ENCODE results near the gene RDH13.

Gene RDH13, protein sequence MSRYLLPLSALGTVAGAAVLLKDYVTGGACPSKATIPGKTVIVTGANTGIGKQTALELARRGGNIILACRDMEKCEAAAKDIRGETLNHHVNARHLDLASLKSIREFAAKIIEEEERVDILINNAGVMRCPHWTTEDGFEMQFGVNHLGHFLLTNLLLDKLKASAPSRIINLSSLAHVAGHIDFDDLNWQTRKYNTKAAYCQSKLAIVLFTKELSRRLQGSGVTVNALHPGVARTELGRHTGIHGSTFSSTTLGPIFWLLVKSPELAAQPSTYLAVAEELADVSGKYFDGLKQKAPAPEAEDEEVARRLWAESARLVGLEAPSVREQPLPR

DNA sequence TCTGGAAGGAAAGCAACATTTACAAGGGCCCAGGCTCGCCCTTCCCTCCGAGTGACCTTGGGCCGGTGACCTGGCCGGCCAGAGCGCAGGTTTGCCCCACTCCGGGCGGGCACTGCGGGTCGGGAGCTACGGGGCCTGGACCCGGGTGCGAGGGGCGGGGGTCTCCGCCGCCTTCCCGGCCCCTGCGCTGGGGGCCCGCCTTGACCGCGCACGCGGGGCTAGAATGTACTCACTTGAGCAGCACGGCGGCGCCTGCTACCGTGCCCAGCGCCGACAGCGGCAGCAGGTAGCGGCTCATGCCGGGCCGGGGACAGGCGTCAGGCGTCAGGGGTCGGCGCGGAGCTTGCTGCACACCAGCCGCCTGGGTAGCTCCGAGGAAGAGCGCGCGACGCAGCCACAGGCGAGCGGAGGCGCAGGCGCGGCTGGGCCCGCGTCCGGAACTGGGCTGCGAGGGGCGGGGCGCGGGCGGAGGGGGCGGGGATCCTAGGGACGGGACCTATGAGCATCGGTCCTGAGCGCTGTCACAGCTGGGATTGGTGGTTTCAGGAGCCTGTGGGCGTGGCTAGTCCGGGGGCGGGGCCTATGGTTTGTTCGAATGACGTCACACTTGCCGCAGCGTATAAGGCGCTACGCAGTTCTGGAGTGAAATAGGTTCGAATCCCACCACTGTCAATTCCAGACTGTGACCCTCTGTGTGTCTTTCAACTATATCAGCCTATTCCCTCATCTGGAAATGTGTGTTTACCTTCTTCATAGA lies at the start of gene RDH13:
RDH13 (minus strand) TSS at position 414 of the 757 bp plus-strand sequence; CDS start at position 298, 116 bp downstream.
- TF ChIP-seq GATA2 (IDR thresholded peaks at IDR 0.05; ENCODE audit: low read depth, low read length) (no peak), GATA3 (IDR thresholded peaks at IDR 0.05; ENCODE audit: low read depth, low read length) (no peak)

DNA sequence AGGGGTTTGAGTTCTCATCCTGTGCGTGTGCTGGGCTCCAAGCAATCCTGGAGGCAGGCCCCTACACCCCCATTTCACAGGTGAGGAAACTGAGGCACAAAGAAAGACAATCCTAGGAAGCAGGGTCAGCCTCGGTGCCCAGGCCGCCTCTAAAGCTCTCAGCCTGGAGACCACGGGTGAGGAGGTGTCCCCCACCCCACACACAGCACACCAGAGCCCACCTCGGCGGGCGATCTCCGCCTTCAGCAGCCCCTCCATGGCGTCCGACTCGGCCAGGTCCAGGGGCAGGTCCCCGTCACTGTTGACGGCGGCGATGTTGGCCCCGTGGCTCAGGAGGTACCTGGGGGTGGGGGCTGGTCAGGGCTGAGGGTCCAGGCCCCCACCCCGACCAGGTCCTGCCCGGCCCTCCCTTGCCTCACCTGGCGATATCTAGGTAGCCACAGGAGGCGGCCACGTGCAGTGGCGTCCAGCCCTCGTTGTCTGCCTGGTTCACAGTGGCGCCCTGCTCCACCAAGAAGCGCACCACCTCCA lies 49.4 kb upstream of the RDH13 start:
- no peak for TF ChIP-seq GATA3 (IDR thresholded peaks at IDR 0.05; ENCODE audit: low read depth, low read length)
- TF ChIP-seq GATA2 (IDR thresholded peaks at IDR 0.05; ENCODE audit: low read depth, low read length) = no peak

- no peak for TF ChIP-seq GATA3 (IDR thresholded peaks at IDR 0.05; ENCODE audit: low read depth, low read length)
- TF ChIP-seq GATA2 (IDR thresholded peaks at IDR 0.05; ENCODE audit: low read depth, low read length) = no peak
Observed at GRCh38 chr19:55111238-55111831, 48.4 kb upstream of the RDH13 start.

- no peak for TF ChIP-seq GATA2 (IDR thresholded peaks at IDR 0.05; ENCODE audit: low read depth, low read length)
- no peak for TF ChIP-seq GATA3 (IDR thresholded peaks at IDR 0.05; ENCODE audit: low read depth, low read length)
Observed at GRCh38 chr19:55109527-55110291, 46.8 kb upstream of the RDH13 start.

GRCh38 chr19:55106591-55106990 lies 43.6 kb upstream of the RDH13 start:
- TF ChIP-seq GATA2 (IDR thresholded peaks at IDR 0.05; ENCODE audit: low read depth, low read length) (no peak), GATA3 (IDR thresholded peaks at IDR 0.05; ENCODE audit: low read depth, low read length) (no peak)

- no peak for TF ChIP-seq GATA3 (IDR thresholded peaks at IDR 0.05; ENCODE audit: low read depth, low read length)
- TF ChIP-seq GATA2 (IDR thresholded peaks at IDR 0.05; ENCODE audit: low read depth, low read length) = no peak
Observed at GRCh38 chr19:55105237-55105636, 42.3 kb upstream of the RDH13 start.

DNA sequence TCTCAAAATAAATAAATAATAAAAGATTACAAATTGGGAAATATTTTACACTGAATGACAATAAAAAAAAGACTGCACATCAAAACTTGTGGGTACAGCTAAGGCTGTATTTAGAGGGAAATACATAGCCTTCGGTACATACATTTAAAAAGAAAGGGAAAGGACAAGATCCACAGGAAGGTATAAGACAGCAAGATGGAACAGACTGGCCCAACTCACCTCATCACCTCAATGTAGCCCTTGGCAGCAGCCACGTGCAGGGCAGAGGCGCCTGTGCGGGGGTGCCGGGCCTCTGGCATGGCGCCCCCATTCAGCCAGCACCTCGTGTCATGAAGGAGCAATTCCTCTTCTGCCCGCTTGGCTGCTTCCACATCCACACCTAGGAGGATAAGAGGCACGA lies 40.2 kb upstream of the RDH13 start:
- TF ChIP-seq GATA3 (IDR thresholded peaks at IDR 0.05; ENCODE audit: low read depth, low read length) (no peak), GATA2 (IDR thresholded peaks at IDR 0.05; ENCODE audit: low read depth, low read length) (no peak)

GRCh38 chr19:55101261-55101660 lies 38.3 kb upstream of the RDH13 start:
- TF ChIP-seq GATA2 (IDR thresholded peaks at IDR 0.05; ENCODE audit: low read depth, low read length) = no peak
- no peak for TF ChIP-seq GATA3 (IDR thresholded peaks at IDR 0.05; ENCODE audit: low read depth, low read length)

DNA sequence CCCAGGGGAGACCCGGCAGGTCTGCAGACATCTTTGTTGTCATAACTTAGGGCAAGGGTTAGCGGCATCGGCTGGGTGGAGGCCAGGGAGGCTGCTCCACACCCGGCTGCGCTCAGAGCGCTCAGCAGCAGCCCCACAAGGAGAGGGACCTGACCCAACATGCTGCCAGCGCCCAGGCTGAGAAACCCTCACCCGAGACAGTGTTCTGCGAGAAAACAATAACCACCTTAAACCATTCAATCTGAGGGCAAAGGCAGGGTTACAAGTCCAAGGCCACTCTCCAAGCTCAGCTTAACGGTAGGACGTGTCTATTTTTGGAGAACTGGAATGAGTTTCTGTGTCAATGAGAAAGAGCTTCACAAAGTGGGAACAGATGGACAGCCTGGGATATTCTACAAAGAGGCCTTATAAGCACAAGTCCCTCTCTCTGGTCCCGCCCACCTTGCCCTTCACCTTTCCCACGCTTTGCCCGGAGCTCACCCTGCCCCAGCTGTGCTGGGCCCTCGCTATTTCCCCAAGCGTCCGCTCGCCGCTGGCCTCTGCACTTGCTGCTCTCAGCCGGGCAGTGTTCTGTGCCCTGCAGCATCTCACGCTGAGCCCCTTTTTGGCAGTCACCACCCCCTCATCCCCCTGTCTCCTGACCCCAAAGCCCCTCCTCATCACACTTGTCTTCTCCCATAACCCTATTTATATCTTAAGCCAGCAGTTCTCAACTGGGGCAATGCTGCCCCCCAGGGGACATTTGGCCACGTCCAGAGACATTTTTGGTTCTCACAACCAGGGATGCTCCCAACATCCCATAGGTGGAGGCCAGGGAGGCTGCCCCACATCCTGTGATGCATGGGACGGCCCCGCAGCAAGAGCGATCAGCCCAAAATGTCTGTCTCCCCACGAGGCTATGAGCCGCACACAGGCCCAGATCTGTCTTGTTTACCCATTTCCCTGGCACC lies 36.9 kb upstream of the RDH13 start:
- TF ChIP-seq GATA2 (IDR thresholded peaks at IDR 0.05; ENCODE audit: low read depth, low read length) (no peak), GATA3 (IDR thresholded peaks at IDR 0.05; ENCODE audit: low read depth, low read length) (no peak)

- TF ChIP-seq GATA3 (IDR thresholded peaks at IDR 0.05; ENCODE audit: low read depth, low read length) (no peak), GATA2 (IDR thresholded peaks at IDR 0.05; ENCODE audit: low read depth, low read length) (no peak)
Observed at GRCh38 chr19:55098716-55099556, 36.0 kb upstream of the RDH13 start.

DNA sequence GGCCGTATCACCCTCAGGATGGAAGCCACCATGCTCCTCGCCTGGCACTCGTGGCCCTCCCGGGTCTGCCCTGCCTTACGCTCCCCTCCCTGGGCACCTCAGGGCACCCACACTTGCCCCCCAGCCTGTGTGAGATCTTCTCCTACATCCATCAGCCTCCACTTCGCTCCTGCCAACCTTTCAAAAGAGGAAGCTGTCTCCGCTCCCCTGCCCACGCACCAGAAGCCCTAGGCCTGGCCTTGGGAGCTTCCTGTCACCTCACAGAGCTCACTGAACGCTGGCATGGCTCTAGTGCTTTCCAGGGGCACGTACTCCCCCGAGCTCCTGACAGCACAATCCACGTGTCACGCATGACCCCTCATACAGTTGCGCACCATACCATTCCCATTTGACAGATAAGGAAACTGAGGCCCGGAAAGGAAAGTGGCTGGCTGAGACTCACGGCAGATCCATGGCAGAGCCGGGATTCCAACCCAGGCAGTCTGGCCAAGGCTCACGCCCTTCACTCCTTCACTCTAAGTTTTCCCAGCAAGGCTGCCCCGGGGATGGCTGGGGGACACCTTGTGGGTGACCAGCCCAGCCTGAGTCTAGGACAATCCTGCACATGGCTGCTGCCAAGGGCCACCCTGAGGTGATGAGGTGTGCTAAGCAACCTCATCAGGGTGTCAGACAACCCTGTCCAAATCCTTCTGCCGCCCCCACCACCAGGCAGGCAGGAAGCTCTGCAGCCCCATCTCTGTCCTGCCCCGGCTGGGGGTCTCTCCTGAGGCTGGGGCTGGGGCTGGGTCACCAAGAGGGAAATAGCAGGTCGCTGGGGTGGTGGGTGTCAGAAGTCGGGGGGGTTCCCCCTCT lies 35.1 kb upstream of the RDH13 start:
- TF ChIP-seq GATA2 (IDR thresholded peaks at IDR 0.05; ENCODE audit: low read depth, low read length) (no peak), GATA3 (IDR thresholded peaks at IDR 0.05; ENCODE audit: low read depth, low read length) (no peak)
